Measurements from ENCODE around the gene CYTH3. TPM values are rescaled to one million over a fixed set of nuclear protein-coding genes. Genes with fewer than 3 reads are reported as not detected.
A peak's percentile ranks its signal among the peaks of the same experiment; 100 is the strongest.

The CYTH3 gene
- total and polyA plus RNA-seq, 2 of the 13 experiments (the other 11 are each of a cell fraction or from before 2014, with no cell fraction given): 3.1 to 3.8 TPM

DNA sequence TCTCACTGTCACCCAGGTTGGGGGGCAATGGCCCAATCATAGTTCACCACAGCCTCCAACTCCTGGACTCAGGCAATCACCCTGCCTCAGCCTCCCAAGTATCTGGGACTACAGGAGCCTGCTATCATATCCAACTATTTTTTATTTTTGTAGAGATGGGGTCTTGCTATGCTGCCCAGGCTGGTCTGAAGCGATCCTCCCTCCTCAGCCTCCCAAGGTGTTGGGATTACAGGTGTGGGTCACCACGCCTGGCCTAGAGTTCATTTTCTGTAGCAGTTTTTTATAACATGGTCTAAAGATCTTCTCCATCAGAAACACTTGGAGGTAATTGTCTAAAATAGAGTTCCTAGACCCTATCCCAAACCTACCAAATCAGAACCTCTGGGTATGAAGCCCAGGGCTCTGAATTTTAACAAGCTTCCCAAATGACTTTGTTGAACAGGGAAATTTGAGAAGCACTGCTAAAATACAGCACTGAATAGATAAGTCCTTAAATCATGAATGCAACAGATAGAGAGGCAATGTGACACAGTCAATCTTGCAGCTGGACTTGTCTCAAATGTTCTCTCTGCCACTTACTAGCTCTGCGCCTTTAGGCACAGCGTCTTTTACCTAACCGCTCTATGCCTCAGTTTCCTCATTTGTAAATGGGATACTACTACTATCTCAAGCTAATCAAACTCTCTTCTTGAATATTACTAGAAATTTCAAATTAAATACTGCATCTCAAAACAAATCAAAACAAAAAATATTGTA lies 63.7 kb downstream of the CYTH3 start:
- WGBS (ENCODE audit: low lambda C conversion rate): 92% methylated on average over 5 of the region's 5 CpGs
- H2AFZ ChIP-seq (ENCODE audit: low read length): no peak overlapping the region
- no peak overlapping the region for H3K9ac ChIP-seq (ENCODE audit: insufficient read depth, low read depth, low read length)
- ChIA-PET CTCF (ENCODE audit: low intra/inter-chr PET ratio, low total read pairs) (no interaction called here), POLR2A (no interaction called here)
- no peaks in the 10 kb centered on the region for H4K20me1 ChIP-seq (ENCODE audit: insufficient read depth, low read length)
- H3K4me1 ChIP-seq (ENCODE audit: insufficient read depth, low read length): no peaks in the 10 kb centered on the region
- in situ Hi-C loops (cut with HindIII; ENCODE audit: extremely low pct_ligation_motif_present, low pct_unique_long_range_greater_than_20kb): no loop called here
- DNase-seq (ENCODE audit: low spot score) (no peak), ATAC-seq (no peak), FAIRE-seq (no peak)
- H3K79me2 ChIP-seq (ENCODE audit: insufficient read depth, low read length): no peaks in the 10 kb centered on the region
- no peaks in the 10 kb centered on the region for H3K27me3 ChIP-seq (ENCODE audit: control insufficient read depth in 1 of 2, insufficient read depth in 2 of 2, low read length in 2 of 2)
- no peak overlapping the region for H3K4me2 ChIP-seq (ENCODE audit: low read depth, low read length)
- no peak overlapping the region for H3K27ac ChIP-seq (ENCODE audit: extremely low read length, insufficient read depth, low read length)
- intact Hi-C loops (cut with micrococcal nuclease; ENCODE audit: unreplicated experiment): no loop called here
- H3K4me3 ChIP-seq (replicated peaks in 1 of 3; ENCODE audit: insufficient read depth in 1 of 3, low read depth in 2 of 3, low read length in 3 of 3): no peak overlapping the region
- no TSS peak for BruUV-seq (replicated peaks)
- TF ChIP-seq ZNF121 (CRISPR knock-in tag; IDR thresholded peaks at IDR 0.05) (peak; percentile 25; the same call in 1 of the 2 replicates), ZC3H13 (CRISPR knock-in tag; IDR thresholded peaks at IDR 0.05) (no peak), DNMT1 (CRISPR knock-in tag; IDR thresholded peaks at IDR 0.05) (no peak)
- H3K36me3 ChIP-seq (replicated peaks in 1 of 2; ENCODE audit: control insufficient read depth in 1 of 2, insufficient read depth in 2 of 2, low read length in 2 of 2): no peaks in the 10 kb centered on the region
- no peaks in the 10 kb centered on the region for H3K9me3 ChIP-seq (ENCODE audit: low read length)

DNA sequence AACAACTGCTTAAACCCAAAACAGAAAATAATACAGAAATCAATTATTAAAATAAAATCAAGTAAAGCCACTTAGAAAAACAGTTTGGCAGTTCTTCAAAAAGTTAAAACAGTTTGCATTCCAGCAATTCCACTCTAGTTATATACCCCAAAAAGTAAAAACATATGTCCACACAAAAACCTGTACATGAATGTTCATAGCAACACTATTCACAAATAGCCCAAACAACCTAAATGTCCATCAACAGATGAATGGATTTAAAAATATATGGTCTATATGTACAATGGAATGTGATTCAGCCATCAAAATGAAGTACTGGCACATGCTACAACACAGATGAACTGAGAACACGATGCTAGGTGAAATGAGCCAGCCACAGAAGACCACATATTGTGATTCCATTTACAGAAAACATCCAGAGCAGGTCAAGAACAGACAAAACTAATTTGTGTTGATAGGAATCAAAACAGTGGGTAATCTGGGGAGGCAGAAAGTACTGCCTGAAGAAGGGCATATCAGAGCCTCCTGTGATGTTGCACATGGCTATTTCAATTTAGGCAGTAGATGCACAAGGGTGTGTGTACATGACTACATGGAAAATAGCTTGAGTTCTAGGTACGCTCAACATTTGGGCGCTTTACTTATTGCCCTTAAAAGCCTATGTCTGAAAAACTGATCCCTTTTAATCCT lies 66.3 kb downstream of the CYTH3 start:
- in situ Hi-C loops (cut with HindIII; ENCODE audit: extremely low pct_ligation_motif_present, low pct_unique_long_range_greater_than_20kb) (no loop called here), intact Hi-C loops (cut with micrococcal nuclease; ENCODE audit: unreplicated experiment) (no loop called here)
- CTCF ChIA-PET (ENCODE audit: low intra/inter-chr PET ratio, low total read pairs): no interaction called here
- FAIRE-seq: no peak
- WGBS (ENCODE audit: low lambda C conversion rate): 63% methylated on average over 3 of the region's 3 CpGs
- Histone ChIP-seq H3K4me3 (replicated peaks in 1 of 3; ENCODE audit: insufficient read depth in 1 of 3, low read depth in 2 of 3, low read length in 3 of 3) (no peak overlapping the region), H3K4me1 (ENCODE audit: insufficient read depth, low read length) (no peaks in the 10 kb centered on the region), H3K36me3 (replicated peaks in 1 of 2; ENCODE audit: control insufficient read depth in 1 of 2, insufficient read depth in 2 of 2, low read length in 2 of 2) (no peaks in the 10 kb centered on the region), H3K27me3 (ENCODE audit: control insufficient read depth in 1 of 2, insufficient read depth in 2 of 2, low read length in 2 of 2) (no peaks in the 10 kb centered on the region), H2AFZ (ENCODE audit: low read length) (no peak overlapping the region), H3K9me3 (ENCODE audit: low read length) (no peaks in the 10 kb centered on the region), H3K27ac (ENCODE audit: extremely low read length, insufficient read depth, low read length) (no peak overlapping the region), H4K20me1 (ENCODE audit: insufficient read depth, low read length) (no peaks in the 10 kb centered on the region; the same call in 1 of the 2 replicates), H3K9ac (ENCODE audit: insufficient read depth, low read depth, low read length) (no peak overlapping the region), H3K79me2 (ENCODE audit: insufficient read depth, low read length) (no peaks in the 10 kb centered on the region), H3K4me2 (ENCODE audit: low read depth, low read length) (no peak overlapping the region)
- TF ChIP-seq ZEB1 (IDR thresholded peaks at IDR 0.05; ENCODE audit: insufficient replicate concordance, low read depth) (no peak), ATAD3A (CRISPR knock-in tag; IDR thresholded peaks at IDR 0.05) (no peak), YEATS4 (CRISPR knock-in tag; IDR thresholded peaks at IDR 0.05; ENCODE audit: borderline replicate concordance) (no peak), GATA4 (IDR thresholded peaks at IDR 0.05; ENCODE audit: borderline replicate concordance, low read depth) (no peak)
- no TSS peak for BruUV-seq (replicated peaks)
- POLR2A ChIA-PET: no interaction called here
- DNase-seq (ENCODE audit: low spot score): no peak
- ATAC-seq: no peak
